Stimulated activated CD4-positive, alpha-beta T cell treated with anti-CD3 and anti-CD28 coated beads, Interleukin-1b, Interleukin-23, amount 100 ng/mL, for 1 hour (primary cell): ENCODE results near the gene VAMP2.

Experiments
- DNase-seq, 2 donors: peaks; one replicate each; pipeline ENCODE4 v3.0.0-alpha.2; 2020; ENCODE audit warnings: low read depth in 2 of 2

Gene VAMP2

DNA sequence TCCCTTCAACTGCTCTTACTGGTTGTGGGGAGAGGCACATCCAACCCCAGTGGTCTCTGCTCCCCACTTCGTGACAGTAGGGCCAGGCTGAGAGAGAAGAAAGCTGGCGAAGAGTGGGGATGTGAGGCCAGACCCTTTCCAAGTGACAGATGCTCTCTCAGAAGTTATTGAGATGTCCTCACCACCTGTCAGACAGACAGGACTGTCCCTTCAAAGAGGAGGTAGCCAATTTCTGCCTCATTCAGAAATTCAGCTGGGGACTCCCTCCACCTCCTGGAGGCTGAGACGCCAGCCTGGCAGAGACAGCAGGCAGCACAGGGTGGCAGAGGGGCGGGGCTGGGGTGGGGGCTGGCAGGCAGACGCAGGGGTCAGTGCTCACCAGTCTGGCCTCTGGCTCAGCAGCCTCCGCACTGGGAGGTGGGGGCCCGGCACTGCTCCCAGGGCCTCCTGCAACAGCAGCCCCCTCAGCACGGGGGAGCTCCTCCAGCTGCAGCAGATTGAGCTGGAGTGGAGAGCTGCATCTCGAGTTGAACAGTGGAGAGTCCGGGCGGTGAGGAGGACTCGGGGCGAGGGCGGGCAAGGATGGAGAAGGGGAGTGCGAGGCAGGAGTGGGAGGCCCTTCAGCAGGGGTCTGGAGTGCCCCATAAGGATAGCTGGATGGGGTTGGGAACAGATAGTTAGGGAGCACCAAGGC is 19.7 kb downstream of the VAMP2 start:
- DNase-seq: no peak

DNA sequence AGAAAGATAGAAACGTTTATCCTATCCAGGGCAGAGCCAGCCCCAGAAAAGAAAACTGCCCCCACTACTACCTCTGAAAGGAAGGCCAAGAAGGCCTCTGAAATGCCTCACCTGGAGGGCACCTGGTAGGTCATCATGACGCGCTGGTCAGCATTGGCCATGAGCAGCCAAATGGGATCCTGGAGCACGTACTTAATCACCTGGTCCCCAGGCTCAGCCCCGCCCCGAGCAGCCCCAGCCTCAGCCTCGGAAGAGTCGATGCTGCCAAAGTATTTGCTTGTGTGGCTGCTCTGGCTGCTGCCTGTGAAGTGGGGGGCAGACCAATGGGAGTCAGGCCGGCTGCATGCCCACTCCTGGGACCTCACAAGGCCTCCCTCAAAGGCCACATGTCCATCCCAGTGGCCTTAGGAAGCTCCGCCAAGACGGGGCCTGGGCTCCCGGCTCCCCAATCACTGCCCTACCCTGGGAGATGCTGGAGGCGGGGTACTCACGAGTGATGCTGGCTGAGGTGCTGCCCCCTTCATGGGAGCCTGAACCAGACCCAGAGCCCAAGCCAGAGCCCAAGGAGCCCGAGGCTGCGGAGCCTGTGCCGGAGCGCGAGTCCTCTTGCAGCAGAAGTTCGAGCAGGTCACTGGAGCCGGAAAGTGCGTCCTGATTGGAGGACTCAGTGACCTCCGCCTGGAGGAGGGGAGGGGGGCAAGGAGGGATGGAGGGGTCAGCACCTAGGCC is 20.4 kb downstream of the VAMP2 start:
- DNase-seq: no peak

DNA sequence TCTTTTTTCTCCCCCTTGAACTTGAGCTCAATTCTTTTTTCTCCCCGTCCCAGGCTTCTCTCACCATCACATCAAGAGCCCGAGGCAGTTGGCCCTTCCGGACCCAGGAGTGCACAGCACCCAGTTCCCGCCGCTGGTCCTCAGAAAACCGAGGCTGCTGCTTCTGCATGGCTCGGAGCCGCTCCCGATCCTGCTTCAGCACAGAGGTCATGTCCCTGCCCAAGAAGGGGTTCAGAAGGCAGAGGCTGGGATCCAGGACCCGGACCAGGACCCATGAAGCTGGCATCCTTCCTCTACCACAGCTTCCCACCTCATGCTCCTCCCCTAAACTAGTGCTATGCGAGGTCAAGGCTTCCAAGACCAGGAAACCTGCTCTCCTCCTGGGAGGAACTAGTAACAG is 21.0 kb downstream of the VAMP2 start:
- no peak for DNase-seq

DNA sequence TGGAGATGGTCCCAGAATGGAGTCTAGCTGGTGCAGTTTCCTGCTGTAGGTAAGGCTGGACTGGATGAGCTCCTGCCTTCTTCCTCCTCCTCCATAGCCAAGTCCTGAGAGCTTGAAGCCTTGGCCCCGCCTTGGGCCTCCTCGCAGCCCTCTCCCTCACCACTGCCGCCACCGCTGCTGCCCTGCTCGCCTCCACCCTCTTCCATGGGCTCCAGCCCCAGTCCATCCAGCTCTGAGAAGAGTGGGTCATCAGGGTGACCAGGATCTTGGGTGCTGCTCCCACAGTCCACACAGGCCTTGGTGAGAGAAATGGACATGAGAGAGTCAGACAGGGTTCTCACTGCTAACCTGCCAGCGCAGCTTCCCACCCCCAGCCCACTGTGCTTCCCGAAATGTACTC is 21.7 kb downstream of the VAMP2 start:
- no peak for DNase-seq

DNA sequence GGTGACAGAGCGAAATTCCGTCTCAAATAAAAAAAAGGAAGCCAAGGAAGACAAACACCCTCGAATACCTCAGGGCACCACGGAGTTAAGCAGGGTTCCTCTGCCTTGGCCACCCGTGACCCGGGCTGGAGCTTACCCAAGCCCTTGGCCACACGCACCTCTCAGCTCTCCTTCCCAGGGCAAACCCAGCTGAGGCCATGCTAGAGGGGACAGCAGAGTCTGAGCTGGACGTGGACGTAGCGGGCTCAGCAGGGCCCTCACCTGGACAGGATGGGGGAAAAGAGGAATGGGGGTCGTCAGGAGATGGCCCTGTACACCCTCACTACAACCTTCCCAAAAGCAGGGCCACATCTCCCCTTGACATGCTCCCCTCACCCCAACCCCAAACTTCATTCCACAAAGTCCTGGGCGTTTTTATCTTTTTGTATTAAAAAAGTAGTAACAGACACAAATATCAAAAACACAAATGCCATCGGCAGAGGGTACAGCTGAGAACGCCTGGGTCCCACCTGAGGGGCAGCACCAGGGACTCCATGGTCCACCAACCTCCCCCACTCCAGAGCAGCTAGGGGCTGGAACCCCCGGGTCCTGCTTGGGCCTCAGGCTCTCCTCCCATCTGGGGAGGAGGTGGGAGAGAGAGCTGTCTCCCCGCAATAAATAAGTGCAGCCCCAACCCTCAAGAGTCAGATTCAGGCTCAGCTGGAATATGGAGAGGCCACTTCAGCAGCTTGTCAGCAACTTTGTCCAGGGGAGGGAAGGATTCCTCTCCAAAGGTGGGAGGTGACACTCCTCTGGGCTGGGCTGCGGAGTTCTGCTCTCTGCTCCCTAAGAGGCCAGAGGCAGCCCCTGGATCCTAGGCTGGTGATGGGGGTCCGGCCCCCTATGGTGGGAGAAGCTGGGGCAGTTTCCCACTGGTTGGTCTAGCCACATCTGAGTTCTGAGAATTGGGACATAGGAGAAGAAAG is 22.4 kb downstream of the VAMP2 start:
- DNase-seq: no peak

DNA sequence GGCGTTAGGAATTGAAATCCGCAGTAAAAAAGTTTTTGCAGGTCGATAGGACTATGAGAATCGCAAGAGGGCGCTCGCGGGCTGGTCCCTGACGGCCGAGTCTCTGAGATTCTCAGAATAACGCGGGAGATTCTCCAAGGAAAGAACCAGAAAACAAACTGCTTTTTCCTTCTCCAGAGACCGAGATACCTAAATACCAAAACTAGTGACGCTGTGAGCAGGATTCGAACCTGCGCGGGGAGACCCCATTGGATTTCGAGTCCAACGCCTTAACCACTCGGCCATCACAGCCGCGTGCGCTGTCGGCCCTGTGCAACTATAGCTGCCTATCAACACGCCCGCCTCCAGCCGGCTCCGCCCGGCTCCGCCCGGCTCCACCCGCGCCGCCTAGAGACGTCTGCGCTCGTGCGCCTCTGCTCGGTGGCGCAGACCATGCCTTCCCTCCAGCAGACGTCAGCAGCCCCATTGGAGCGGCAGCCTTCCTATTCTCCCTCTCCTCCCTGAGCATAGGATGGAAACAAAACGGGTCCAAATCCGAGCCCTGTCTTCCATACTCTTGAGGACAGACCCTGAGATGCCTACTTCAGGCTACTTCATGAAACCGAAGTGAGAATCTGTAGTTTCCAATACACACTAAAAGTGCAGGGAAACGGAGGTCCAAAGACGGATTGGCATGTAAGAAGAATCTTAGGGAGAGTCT is 23.9 kb downstream of the VAMP2 start:
- DNase-seq: peak; percentile 87 to 96

DNA sequence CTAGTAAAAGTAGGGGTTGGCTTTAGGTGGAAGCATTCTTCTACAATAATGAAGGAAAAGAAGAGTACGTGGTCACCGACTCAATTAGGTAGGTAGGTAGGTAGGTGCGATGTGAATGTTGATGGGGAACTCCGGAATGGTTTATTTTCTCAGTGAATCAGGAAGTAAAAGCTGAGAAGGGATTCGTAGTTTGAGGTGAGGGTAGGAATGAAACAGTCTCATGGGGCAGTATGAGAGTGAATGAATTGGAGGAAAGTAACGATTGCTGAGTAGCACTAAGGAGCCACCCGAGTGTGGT is 24.4 kb downstream of the VAMP2 start:
- DNase-seq: no peak

DNA sequence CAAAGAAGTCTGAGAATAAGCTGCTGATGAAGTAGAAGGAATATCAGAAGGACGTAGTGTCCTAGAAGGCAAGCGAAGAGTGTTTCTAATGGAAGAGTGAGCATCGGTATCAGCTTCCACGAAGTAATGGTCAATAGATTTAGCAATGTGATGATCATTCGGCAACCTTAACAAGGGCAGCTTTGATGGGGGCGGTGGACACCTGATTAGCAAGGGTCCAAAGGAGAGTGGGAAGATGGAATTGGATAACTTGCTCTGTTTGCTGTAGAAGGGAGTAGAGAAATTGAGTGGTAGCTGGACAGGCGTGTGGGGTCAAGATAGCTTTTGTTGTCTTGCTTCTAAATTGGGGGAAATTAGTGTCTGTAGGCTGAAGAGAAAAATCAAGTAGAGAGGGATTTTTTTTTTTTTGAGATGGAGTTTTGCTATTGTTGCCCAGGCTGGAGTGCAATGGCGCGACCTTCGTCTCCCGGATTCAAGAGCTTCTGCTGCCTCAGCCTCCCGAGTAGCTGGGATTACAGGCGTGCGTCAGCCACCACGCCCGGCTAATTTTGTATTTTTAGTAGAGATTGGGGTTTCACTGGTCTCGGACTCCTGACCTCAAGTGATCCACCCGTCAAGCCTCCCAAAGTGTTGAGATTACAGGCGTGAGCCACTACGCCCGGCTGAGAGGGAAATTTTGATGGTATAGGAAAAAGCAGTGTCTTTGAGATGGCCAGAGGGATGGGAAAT is 24.9 kb downstream of the VAMP2 start:
- DNase-seq: no peak

DNA sequence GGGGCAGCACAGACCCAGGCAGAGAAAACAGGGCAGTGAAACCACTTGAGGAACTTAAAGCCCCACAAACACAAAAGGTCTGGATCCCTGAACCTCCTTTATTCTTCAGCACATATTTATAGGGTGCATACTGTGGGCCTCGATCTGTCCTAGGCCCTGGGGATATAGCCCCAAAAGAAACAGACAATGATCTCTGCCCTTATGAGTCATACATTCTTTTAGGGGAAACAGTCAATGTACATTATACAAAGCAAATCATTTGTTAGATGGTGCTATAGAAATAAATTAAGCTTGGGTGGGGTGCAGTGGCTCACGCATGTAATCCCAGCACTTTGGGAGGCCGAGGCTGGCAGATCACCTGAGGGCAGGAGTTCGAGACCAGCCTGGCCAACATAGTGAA is 28.8 kb downstream of the VAMP2 start:
- no peak for DNase-seq

DNA sequence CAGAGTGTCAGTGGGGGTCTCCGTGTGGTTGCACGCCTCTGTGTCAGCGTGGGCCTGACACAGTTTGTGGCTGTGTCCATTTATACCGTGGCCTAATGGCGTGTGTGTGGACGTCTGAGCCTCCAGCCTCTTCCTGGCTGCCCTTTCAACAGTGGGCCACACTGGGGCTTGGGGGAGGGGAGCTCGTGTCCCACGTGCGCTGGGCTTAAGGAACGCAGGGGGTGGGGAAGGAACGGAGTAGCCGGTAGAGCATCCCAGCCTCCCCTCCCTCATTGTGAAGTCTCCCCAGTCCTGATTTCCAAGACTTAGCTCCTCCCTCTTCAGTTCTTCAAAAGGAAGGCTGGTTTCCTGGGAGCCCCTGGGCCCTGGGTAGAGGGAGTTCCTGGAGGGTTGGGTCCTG is 29.3 kb downstream of the VAMP2 start:
- DNase-seq: no peak

DNA sequence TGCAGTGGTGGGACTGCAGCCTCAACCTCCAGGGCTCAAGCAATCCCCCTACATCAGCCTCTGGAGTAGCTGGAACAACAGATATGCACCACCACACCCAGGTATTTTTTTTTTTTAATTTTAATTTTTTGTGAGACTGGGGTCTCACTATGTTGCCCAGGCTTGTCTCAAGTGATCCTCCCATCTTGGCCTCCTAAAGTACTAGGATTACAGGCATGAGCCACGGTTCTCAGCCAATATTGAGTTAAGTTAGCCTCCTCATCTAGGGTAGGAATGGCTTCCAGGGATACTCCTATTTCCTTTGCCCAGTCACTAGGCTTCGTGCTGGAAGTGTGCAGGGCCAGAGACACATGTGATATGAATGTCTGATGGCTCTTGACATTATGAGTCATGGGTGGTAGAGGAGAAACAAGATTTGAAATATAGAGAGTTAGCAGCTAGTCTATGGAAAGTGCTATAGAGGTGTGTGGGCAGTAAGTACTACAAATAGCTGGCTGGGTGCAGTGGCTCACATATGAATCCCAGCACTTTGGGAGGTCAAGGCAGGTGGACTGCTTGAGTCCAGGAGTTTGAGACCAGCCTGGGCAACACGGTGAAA is 30.8 kb downstream of the VAMP2 start:
- DNase-seq: no peak

DNA sequence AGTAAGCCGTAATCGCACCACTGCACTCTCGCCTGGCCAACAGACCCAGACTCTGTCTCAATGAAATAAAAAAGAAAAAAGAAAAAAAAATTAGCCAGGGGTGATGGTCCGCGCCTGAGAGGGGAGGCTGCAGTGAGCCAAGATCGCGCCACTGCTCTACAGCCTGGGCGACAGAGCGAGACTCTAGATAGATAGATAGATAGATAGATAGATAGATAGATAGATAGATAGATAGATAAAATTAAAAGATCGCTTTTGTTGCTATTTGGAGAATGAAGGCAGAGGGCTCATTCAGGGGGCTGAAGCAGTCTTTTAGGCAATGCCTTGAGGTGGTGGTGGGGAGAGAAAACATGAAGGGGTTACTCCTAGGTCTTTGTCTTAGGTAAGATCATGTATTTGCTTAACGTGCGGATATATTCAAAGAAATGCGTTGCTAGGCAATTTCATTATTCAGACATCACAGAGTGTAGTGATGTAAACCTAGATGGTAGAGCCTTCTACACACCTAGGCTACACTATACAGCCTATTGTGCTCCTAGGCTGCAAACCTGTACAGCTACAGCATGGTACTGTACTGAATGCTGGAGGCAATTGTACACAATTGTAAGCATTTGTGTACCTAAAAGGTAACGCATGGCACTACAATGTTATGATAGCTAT is 34.5 kb downstream of the VAMP2 start:
- no peak for DNase-seq

DNA sequence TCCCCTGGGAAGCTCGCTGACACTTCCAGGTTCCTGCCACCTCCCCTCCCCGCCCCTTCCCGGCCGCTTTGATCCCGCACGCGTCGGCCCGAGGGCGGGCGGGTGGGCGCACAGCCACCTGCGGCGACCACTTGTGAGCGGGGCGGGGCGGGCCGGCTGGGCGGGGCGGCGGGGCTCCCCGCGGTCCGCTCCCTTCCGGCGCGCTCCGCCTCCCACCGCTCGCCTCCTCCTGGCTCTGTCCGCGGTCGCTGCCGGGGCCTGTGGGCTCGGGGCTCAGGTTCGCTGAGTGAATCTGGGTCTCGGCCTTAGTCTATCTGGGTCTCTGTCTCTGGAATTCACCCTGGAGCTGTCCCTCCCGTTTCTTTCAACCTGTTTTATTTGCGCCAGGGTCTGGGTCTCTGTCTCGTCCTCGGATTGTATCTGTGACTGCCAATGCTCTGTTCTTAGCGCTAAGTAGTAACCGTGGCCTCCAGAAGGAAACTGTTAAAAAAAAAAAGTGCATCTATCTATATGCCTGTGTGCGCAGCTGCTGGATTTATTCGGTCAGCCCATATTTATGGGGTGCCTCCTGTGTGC is 36.2 kb downstream of the VAMP2 start:
- no peak for DNase-seq

DNA sequence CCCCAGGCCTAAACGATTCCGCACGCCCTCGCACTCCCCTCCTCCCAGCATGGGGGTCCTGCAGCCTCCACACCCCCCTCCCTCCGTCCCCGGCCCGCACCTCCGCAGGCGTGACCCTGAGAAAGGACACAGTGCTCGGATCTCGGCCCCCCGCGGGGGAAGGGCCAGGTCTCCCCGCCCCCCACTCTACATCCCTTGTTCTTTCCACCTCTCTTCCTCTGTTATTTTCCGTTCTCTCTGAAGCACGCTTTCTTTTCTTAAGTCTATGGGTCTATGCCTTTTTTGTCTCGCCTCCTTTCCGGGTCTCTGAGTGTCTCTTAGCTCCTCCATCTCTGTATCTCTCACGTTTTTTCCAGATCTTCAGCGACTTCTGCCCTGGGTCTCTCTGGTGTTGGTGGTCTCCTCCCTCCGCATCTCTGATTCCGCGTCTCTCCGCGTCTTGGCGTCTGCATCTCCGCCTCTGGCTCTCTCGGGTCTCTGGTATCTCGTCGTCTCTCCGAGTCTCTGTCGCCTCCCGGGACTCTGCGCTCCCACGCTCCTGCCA is 36.7 kb downstream of the VAMP2 start:
- no peak for DNase-seq

DNA sequence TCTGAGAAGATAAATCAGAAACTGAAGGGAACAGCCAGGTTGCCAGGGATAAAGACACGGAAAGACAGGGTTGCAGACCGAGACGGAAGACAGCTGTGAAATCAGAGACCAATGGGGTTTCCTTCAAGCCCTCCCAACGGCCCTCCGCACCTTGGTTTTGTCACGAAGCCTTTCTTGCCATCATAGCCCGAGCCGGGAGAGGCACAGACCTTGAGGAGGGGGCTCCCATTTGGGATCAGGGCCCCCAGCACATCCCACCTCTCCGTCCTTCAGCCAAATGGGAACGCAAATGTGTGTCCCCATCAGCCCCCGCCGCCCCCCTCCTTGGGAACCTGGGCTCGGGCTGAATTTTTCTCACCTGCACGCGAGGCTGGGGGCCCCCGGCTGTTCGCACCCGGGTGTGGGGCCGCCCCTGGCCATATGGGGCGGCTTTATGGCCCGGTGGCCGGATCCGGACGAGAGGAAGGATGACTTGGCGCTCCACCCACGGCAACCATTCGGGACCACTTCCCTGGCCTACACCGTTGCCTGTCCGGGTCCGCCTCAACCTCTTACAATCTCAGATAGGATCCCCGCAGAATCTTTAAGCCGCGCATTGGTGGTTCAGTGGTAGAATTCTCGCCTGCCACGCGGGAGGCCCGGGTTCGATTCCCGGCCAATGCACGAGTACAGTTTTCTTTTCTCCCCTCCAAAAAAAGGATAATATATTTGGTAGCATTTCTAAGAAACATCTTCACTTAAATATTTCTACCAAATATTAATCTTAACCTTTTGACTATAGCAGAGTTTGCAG is 37.4 kb downstream of the VAMP2 start:
- DNase-seq: peak; percentile 70 to 91

DNA sequence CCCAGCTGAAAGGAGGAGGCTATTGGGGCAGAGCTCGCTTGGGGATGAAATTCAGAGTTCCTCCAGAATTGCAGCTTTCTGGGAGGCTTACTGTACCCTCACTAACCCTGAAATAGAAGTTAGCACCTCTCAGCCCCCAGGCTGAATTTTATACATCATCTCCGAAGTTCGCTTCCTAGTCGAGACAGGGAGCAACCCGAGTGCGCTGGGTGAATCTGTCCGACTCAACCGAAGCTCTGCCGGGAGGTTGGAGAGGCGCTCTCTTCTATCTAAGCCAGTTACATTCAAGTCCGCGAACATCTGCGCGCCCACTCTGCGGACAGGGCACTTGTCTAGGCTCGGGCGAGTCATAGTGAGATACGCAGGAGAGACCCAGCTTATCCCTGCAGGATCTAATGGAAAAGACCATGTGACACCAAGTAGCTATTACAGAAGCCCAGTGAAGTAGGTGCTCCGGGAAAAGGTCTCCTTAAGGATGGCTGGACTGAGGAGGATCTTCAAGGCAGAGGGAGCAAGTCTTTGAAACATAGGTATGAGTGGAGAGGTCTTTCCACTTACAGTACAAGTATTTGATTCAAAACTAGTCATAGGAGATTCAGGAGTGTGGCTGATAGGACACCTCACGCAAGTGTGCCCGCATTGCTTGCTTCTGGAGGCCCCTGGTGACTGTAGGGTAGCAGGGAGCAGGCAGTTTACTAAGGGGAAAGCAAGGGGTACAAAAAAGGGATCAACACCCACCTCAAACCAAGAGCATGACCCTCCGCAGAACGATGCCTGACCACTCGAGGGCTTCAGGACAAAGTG is 38.2 kb downstream of the VAMP2 start:
- no peak for DNase-seq

DNA sequence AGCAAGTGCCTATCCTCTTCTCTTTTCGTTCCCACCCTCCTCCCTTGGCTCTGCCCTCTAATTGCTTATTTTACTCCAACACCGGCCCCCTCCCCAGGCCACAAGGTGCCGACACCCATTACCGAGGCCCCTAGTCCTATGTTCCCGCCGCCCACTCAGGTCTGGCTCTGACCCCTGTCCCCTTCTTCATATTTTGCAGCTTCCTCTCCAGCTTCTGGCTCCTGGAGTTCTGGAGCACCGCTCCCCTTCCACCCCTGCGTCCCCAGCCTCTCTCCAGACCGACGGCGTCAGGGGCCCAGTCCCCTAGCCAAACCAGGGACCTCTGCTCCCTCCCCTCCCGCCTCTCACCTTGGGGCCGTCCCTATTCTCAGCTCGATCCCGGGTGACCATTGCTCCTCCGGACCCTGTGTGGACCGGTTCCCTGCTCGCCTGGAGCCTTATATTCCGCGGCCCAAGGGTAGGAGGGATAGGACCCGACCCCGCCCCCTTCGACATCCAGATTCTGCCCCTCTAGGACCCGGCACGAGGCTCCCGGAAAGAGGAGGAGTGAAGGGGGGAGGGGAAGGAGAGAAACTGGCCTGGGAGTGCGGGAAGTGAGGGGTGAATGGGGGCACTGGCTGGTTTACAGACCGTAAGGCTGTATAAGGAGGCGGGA is 38.9 kb downstream of the VAMP2 start, which contains the start of gene HES7:
Gene HES7 (minus strand): TSS at position 412 of the 655 bp plus-strand sequence. CDS start 22 bp downstream, at position 390.
- no peak for DNase-seq
